H1 (cell line): ENCODE results near the gene SMG9. TPM values are rescaled to one million over a fixed set of nuclear protein-coding genes. Genes with fewer than 3 reads are reported as not detected.

Source experiments
- CTCF ChIA-PET: fragments of 300-600 bp; sonication (Branson Sonifier 250); formaldehyde crosslinking; loops from one replicate; lab custom pipeline; 2021; ENCODE audit not compliant: partially characterized antibody; lab: Charles Lee
- POLR2A ChIA-PET: fragments of 300-600 bp; sonication (Branson Sonifier 250); formaldehyde crosslinking; loops from one replicate; lab custom pipeline; 2021; ENCODE audit warnings: inconsistent platforms; ENCODE audit not compliant: partially characterized antibody; lab: Charles Lee
- DNase-seq, 2 experiments: peaks; one replicate each; pipeline versions ENCODE4 v3.0.0 to v3.0.0-alpha.2; 2010 to 2022; ENCODE audit warnings: low spot score in 2 of 2, low read depth in 1 of 2, mixed read lengths in 1 of 2
- FAIRE-seq: peaks from 2 replicates; lab custom pipeline; 2011; peaks lifted over from hg19 to GRCh38; lab: Jason Lieb, UNC
- H2AFZ ChIP-seq: 2 replicates; pipeline ENCODE4 v1.8.1; 2012; ENCODE audit warnings: low read length, inconsistent platforms
- H2AK5ac ChIP-seq: 2 replicates; pipeline ENCODE4 v1.6.1; 2013; ENCODE audit warnings: low read depth, low read length
- H2BK120ac ChIP-seq: replicated peaks from 2 replicates; pipeline ENCODE3; 2013; ENCODE audit warnings: low read depth, low read length, inconsistent platforms
- H2BK12ac ChIP-seq: 2 replicates; pipeline ENCODE4 v1.6.1; 2013; ENCODE audit warnings: low read depth, low read length
- H2BK15ac ChIP-seq: 2 replicates; pipeline ENCODE4 v1.6.1; 2013; ENCODE audit warnings: low read length
- H2BK20ac ChIP-seq: 2 replicates; pipeline ENCODE4 v1.6.1; 2013; ENCODE audit warnings: low read length
- H2BK5ac ChIP-seq: 2 replicates; pipeline ENCODE4 v1.6.1; 2013; ENCODE audit warnings: low read depth, low read length
- H3K14ac ChIP-seq: 2 replicates; pipeline ENCODE4 v1.6.1; 2013; ENCODE audit warnings: inconsistent platforms; ENCODE audit not compliant: insufficient read length
- H3K18ac ChIP-seq: 2 replicates; pipeline ENCODE4 v1.6.1; 2013; ENCODE audit warnings: low read length; ENCODE audit errors: extremely low read depth
- H3K23ac ChIP-seq: 2 replicates; pipeline ENCODE4 v1.6.1; 2013; ENCODE audit warnings: inconsistent platforms; ENCODE audit not compliant: insufficient read length
- H3K23me2 ChIP-seq: 2 replicates; pipeline ENCODE4 v1.6.1; 2013; ENCODE audit warnings: low read depth, low read length
- H3K27ac ChIP-seq: 2 replicates; pipeline ENCODE4 v1.6.1; 2011; ENCODE audit warnings: low read depth, low read length, inconsistent platforms
- H3K27me3 ChIP-seq, 4 experiments: replicated peaks in 1 of 4; 1 replicate in 1 of 4; 2 replicates in 3 of 4; pipeline versions ENCODE4 v1.6.1 to v1.8.1; 2011 to 2013; ENCODE audit warnings: low read length in 3 of 4, mild to moderate bottlenecking in 3 of 4, inconsistent platforms in 2 of 4, mixed read lengths in 2 of 4, moderate library complexity in 1 of 4; ENCODE audit not compliant: control insufficient read depth in 3 of 4, insufficient read depth in 3 of 4; ENCODE audit errors: extremely low read depth in 1 of 4
- H3K36me3 ChIP-seq, 4 experiments: 2 replicates each; pipeline versions ENCODE4 v1.6.1 to v1.8.1; 2011 to 2013; ENCODE audit warnings: mild to moderate bottlenecking in 4 of 4, low read length in 3 of 4, moderate library complexity in 2 of 4, control low read depth in 1 of 4, inconsistent platforms in 1 of 4; ENCODE audit not compliant: insufficient read depth in 4 of 4, control insufficient read depth in 2 of 4
- H3K4ac ChIP-seq: replicated peaks from 2 replicates; pipeline ENCODE3; 2013; ENCODE audit warnings: low read length, low read depth, mixed read lengths, inconsistent platforms; ENCODE audit not compliant: insufficient read length
- H3K4me1 ChIP-seq, 4 experiments: replicated peaks in 1 of 4; 1 replicate in 1 of 4; 2 replicates in 3 of 4; pipeline versions ENCODE4 v1.6.1 to v1.8.1; 2011 to 2013; ENCODE audit warnings: low read length in 3 of 4, inconsistent platforms in 2 of 4, mixed read lengths in 1 of 4; ENCODE audit not compliant: insufficient read depth in 4 of 4, control insufficient read depth in 3 of 4
- H3K4me2 ChIP-seq, 2 experiments: 2 replicates each; pipeline versions ENCODE4 v1.6.1 to v1.8.1; 2011 to 2013; ENCODE audit warnings: low read depth in 2 of 2, low read length in 2 of 2, control low read depth in 1 of 2, inconsistent platforms in 1 of 2, mild to moderate bottlenecking in 1 of 2; ENCODE audit not compliant: insufficient read depth in 1 of 2
- H3K4me3 ChIP-seq, 4 experiments: fragments of 200-600, 300-600 bp in 1 of 4; sonication (generic), shearing (Covaris generic), sonication (Bioruptor Twin) in 1 of 4; 2 replicates each; pipeline versions ENCODE4 v1.5.1 to v1.8.1; 2011 to 2016; ENCODE audit warnings: low read length in 4 of 4, low read depth in 3 of 4, control low read depth in 2 of 4, inconsistent platforms in 2 of 4, mild to moderate bottlenecking in 2 of 4, mixed read lengths in 1 of 4, moderate library complexity in 1 of 4; ENCODE audit not compliant: insufficient read depth in 2 of 4; ENCODE audit errors: extremely low read depth in 1 of 4
- H3K56ac ChIP-seq: replicated peaks from 2 replicates; pipeline ENCODE3; 2013; ENCODE audit warnings: low read depth, mild to moderate bottlenecking, mixed read lengths, low read length, inconsistent platforms; ENCODE audit not compliant: insufficient read length
- H3K79me1 ChIP-seq: 2 replicates; pipeline ENCODE4 v1.6.1; 2013; ENCODE audit warnings: low read depth, low read length, control low read depth
- H3K79me2 ChIP-seq, 2 experiments: 2 replicates each; pipeline versions ENCODE4 v1.6.1 to v1.8.1; 2012 to 2013; ENCODE audit warnings: low read length in 2 of 2, mild to moderate bottlenecking in 2 of 2, inconsistent platforms in 1 of 2; ENCODE audit not compliant: insufficient read depth in 2 of 2, control insufficient read depth in 1 of 2
- H3K9ac ChIP-seq, 4 experiments: replicated peaks in 1 of 4; 1 replicate in 1 of 4; 2 replicates in 3 of 4; pipeline versions ENCODE4 v1.6.1 to v1.8.1; 2011 to 2013; ENCODE audit warnings: low read depth in 3 of 4, low read length in 3 of 4, control low read depth in 2 of 4, mild to moderate bottlenecking in 2 of 4, moderate library complexity in 2 of 4, inconsistent platforms in 1 of 4; ENCODE audit errors: extremely low read depth in 1 of 4
- H3K9me3 ChIP-seq, 2 experiments: 2 replicates each; pipeline versions ENCODE4 v1.6.1 to v1.8.1; 2012 to 2013; ENCODE audit warnings: mild to moderate bottlenecking in 2 of 2, moderate library complexity in 2 of 2, control low read depth in 1 of 2, inconsistent platforms in 1 of 2, low read depth in 1 of 2, low read length in 1 of 2, mixed read lengths in 1 of 2; ENCODE audit not compliant: insufficient read depth in 2 of 2
- H4K20me1 ChIP-seq, 2 experiments: replicated peaks in 1 of 2; 2 replicates each; pipeline versions ENCODE3 to v1.8.1; 2011 to 2013; ENCODE audit warnings: inconsistent platforms in 2 of 2, low read length in 2 of 2, mild to moderate bottlenecking in 1 of 2; ENCODE audit not compliant: insufficient read depth in 2 of 2, control insufficient read depth in 1 of 2
- H4K5ac ChIP-seq: 2 replicates; pipeline ENCODE4 v1.6.1; 2013; ENCODE audit warnings: low read length, low read depth, mixed read lengths, inconsistent platforms; ENCODE audit not compliant: insufficient read length
- H4K8ac ChIP-seq: 2 replicates; pipeline ENCODE4 v1.8.0; 2013; ENCODE audit warnings: mild to moderate bottlenecking, moderate library complexity, low read length, inconsistent platforms; ENCODE audit not compliant: insufficient read depth; ENCODE audit errors: extremely low read depth
- H4K91ac ChIP-seq: replicated peaks from 2 replicates; pipeline ENCODE3; 2013; ENCODE audit warnings: low read length, mixed read lengths, inconsistent platforms; ENCODE audit not compliant: insufficient read length
- ATF2 ChIP-seq: IDR thresholded peaks from 2 replicates; pipeline ENCODE4 v1.6.1; 2012; ENCODE audit warnings: low read length, inconsistent platforms
- BRCA1 ChIP-seq: IDR thresholded peaks from 2 replicates; pipeline ENCODE4 v1.6.1; 2012; ENCODE audit warnings: low read depth, low read length, improper control_type of control experiment
- CBX8 ChIP-seq: fragments of 300-800, 300-1000 bp; sonication (generic); IDR thresholded peaks from 2 replicates; pipeline ENCODE4 v1.7.1; 2016; ENCODE audit warnings: low read depth, low read length, borderline replicate concordance
- HDAC2 ChIP-seq, 2 experiments: fragments of 300-600 bp in 1 of 2; sonication (generic) in 1 of 2; IDR thresholded peaks; 2 replicates each; pipeline ENCODE4 v1.6.1; 2011 to 2012; ENCODE audit warnings: low read depth in 2 of 2, low read length in 2 of 2, mild to moderate bottlenecking in 2 of 2, moderate library complexity in 2 of 2, borderline replicate concordance in 1 of 2, inconsistent platforms in 1 of 2
- JUND ChIP-seq: IDR thresholded peaks from 2 replicates; pipeline ENCODE4 v1.6.1; 2011; ENCODE audit warnings: mild to moderate bottlenecking, improper control_type of control experiment, low read length
- KDM5A ChIP-seq: fragments of 200-600 bp; IDR thresholded peaks from 2 replicates; pipeline ENCODE4 v1.7.1; 2012; ENCODE audit warnings: mild to moderate bottlenecking, low read length, inconsistent platforms, mixed read lengths
- SIX5 ChIP-seq: IDR thresholded peaks from 2 replicates; pipeline ENCODE4 v1.6.1; 2011; ENCODE audit warnings: mild to moderate bottlenecking, low read depth, low read length
- SRF ChIP-seq: IDR thresholded peaks from 2 replicates; pipeline ENCODE4 v1.6.1; 2011; ENCODE audit warnings: mild to moderate bottlenecking, low read depth, low read length, moderate library complexity
- TAF1 ChIP-seq: IDR thresholded peaks from 2 replicates; pipeline ENCODE4 v1.6.1; 2011; ENCODE audit warnings: mild to moderate bottlenecking, low read depth, low read length
- TCF12 ChIP-seq: IDR thresholded peaks from 2 replicates; pipeline ENCODE4 v1.6.1; 2011; ENCODE audit warnings: low read depth, mild to moderate bottlenecking, low read length
- YY1 ChIP-seq: IDR thresholded peaks from 2 replicates; pipeline ENCODE4 v1.6.1; 2011; ENCODE audit warnings: low read depth, mild to moderate bottlenecking, low read length
- WGBS, 2 experiments: shearing (Covaris generic) in 1 of 2; methylation state at CpG; one replicate each; pipeline versions ENCODE4 v1.1.6 to v1.1.7; 2013 to 2015; ENCODE audit warnings: low lambda C conversion rate in 2 of 2, mixed read lengths in 2 of 2, inconsistent platforms in 1 of 2, low coverage in 1 of 2, missing lambda C conversion rate in 1 of 2; ENCODE audit not compliant: insufficient replicate concordance in 2 of 2, insufficient coverage in 1 of 2, insufficient read length in 1 of 2; ENCODE audit errors: extremely low coverage in 1 of 2, missing lambda C conversion rate in 1 of 2; 5-methylcytosine and 5-hydroxymethylcytosine counted together
- polyA plus RNA-seq, 7 experiments: library from polyadenylated mRNA; depleted of rRNA in 3 of 7; stranded (reverse) in 5 of 7; unstranded in 2 of 7; fragments of >200 nt in 5 of 7; fragments of 200-250 nt in 2 of 7; gene quantifications; 1 replicate in 5 of 7; 2 replicates in 1 of 7; 4 replicates in 1 of 7; pipeline versions ENCODE4 v1.2.1 to v1.2.3, GENCODE V29; 2011 to 2013; ENCODE audit warnings: missing spikeins in 2 of 7, mixed read lengths in 2 of 7
- total RNA-seq: library from RNA; stranded (reverse); fragmentation: NEBNext Ultra II Directional; extraction: Animal tissue kit (Norgen Biotek cat#: 25700); gene quantifications from 2 replicates; pipeline ENCODE4 v1.2.1, GENCODE V29; 2021

The SMG9 gene
- total and polyA plus RNA-seq, 2 of the 8 experiments (the other 6 are each of a cell fraction or from before 2014, with no cell fraction given) = 20.4 to 28.7 TPM

- H3K27ac ChIP-seq = no peak overlapping the region
- no peak for FAIRE-seq
- H3K4ac ChIP-seq = no peak overlapping the region
- H3K36me3 ChIP-seq = no peaks in the 10 kb centered on the region
- no peak for DNase-seq
- H3K23ac ChIP-seq = no peak overlapping the region
- peak overlapping the region; percentile 55 for H4K91ac ChIP-seq
- H2BK120ac ChIP-seq = no peak overlapping the region
- H4K20me1 ChIP-seq = peaks cover 0 to 4% of the 10 kb centered on the region in 2 experiments
- H3K56ac ChIP-seq = no peak overlapping the region
- H3K9me3 ChIP-seq = no peaks in the 10 kb centered on the region
- H3K4me1 ChIP-seq = peaks cover 0 to 9% (median 6%) of the 10 kb centered on the region in 4 experiments; a peak in 5 of 7 replicates
- no peak overlapping the region for H2AK5ac ChIP-seq
- no peak overlapping the region for H3K4me3 ChIP-seq
- no peaks in the 10 kb centered on the region for H3K79me2 ChIP-seq
- H3K14ac ChIP-seq = no peak overlapping the region
- H4K5ac ChIP-seq = no peak overlapping the region
- WGBS, 2 experiments = 94% methylated on average over 14 of the region's 14 CpGs; no CpG with 5 or more reads in 1 of the 2 experiments
- peak overlapping the region; percentile 92; the same call in 1 of the 2 replicates for H2BK12ac ChIP-seq
- H3K9ac ChIP-seq = no peak overlapping the region
- peak overlapping the region; percentile 87; the same call in 1 of the 2 replicates for H2BK5ac ChIP-seq
- 0 out of 2 replicates have a peak, but pooled peaks cover 2% of the 10 kb centered on the region for H3K23me2 ChIP-seq
- POLR2A ChIA-PET = no interaction called here
- no peak overlapping the region for H2BK20ac ChIP-seq
- no peaks in the 10 kb centered on the region; a peak in 1 of 7 replicates for H3K27me3 ChIP-seq
- H2AFZ ChIP-seq = no peak overlapping the region
- no peak overlapping the region for H3K18ac ChIP-seq
- H4K8ac ChIP-seq = no peak overlapping the region
- CTCF ChIA-PET = interaction anchor here (37.0 kb wide), 1 partner anchor 25 kb away, joined by 703 read pairs; the partner anchor contains the start of gene SMG9
- H3K4me2 ChIP-seq = no peak overlapping the region
- no peak overlapping the region for H2BK15ac ChIP-seq
- no peaks in the 10 kb centered on the region; the same call in 1 of the 2 replicates for H3K79me1 ChIP-seq
- TF ChIP-seq TCF12 (no peak), SRF (no peak), SIX5 (no peak), HDAC2 (IDR thresholded peaks at IDR 0.05; ENCODE audit: borderline replicate concordance in 1 of 2, low read depth in 2 of 2, low read length in 2 of 2) (no peak), ATF2 (no peak), JUND (no peak), YY1 (no peak), CBX8 (no peak), TAF1 (no peak), BRCA1 (no peak), KDM5A (no peak)
These were observed 27.0 kb upstream of the SMG9 start for GRCh38 chr19:43781630-43782310.
